ENCODE results near the gene PGS1. TPM values are rescaled to one million over a fixed set of nuclear protein-coding genes. Genes with fewer than 3 reads are reported as not detected.

The PGS1 gene
- total and polyA plus RNA-seq, 10 of the 15 experiments (the other 5 are each of a cell fraction or from before 2014, with no cell fraction given): 1.3 to 37.6 (median 27.4) TPM

DNA sequence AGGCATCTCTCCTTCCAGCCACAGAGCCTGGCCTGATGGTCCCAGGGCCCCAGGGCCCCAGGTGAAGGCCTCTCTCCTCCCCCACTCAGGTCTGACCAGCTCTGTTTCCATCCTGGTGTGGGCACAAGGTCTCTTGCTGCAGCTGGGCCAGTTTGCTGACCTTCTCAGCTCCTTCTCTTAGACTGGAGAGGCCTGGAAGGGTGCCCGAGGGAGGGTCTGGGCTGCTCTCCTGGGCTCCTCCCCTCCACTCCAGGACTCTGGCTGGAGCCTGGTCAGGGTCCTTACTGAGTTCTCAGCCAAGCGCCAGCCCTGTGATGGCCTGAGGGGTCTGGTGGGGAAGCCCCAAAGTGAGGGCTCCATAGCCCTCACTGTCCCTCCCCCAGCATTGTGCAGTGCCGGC, 31.0 kb upstream of the PGS1 start:
- ChIA-PET POLR2A (interaction anchor here (0.5 to 2.8 kb wide), 6 partner anchors 8 to 60 kb away, joined by 3 to 13 read pairs (median 8); no protein-coding TSS in a partner anchor), CTCF (no interaction called here), RAD21 (ENCODE audit: unreplicated experiment) (interaction anchor here (0.6 to 1.5 kb wide), 3 partner anchors 9 to 74 kb away, joined by 3 to 5 read pairs (median 4); no protein-coding TSS in a partner anchor), SMC1A (ENCODE audit: uncharacterized antibody, unreplicated experiment) (interaction anchor here (0.9 to 1.2 kb wide), 2 partner anchors 31 to 41 kb away, joined by 4 to 6 read pairs; no protein-coding TSS in a partner anchor)
- Histone ChIP-seq H3K4me1 (ENCODE audit: control insufficient read depth, insufficient read depth, low read length) (peaks cover 33% of the 10 kb centered on the region), H3K9me3 (replicated peaks; ENCODE audit: control insufficient read depth, insufficient read depth, low read length) (no peaks in the 10 kb centered on the region), H4K20me1 (ENCODE audit: control insufficient read depth, insufficient read depth) (no peaks in the 10 kb centered on the region), H3K79me2 (ENCODE audit: control insufficient read depth, insufficient read depth, low read length) (no peaks in the 10 kb centered on the region), H2AFZ (ENCODE audit: control insufficient read depth, low read depth, low read length) (no peak overlapping the region), H3K27me3 (replicated peaks in 1 of 2; ENCODE audit: control insufficient read depth in 2 of 2, insufficient read depth in 2 of 2, low read length in 1 of 2) (no peaks in the 10 kb centered on the region; a peak in 1 of 4 replicates), H3K4me2 (ENCODE audit: control insufficient read depth, insufficient read depth) (no peak overlapping the region), H3K27ac (ENCODE audit: control insufficient read depth, insufficient read depth) (no peak overlapping the region), H3K9ac (ENCODE audit: control insufficient read depth, insufficient read depth, low read length) (no peak overlapping the region), H3K4me3 (no peak overlapping the region), H3K36me3 (ENCODE audit: control insufficient read depth in 2 of 2, insufficient read depth in 2 of 2, low read length in 1 of 2) (no peaks in the 10 kb centered on the region)
- no TSS peak for BruUV-seq (replicated peaks)
- DNase-seq (ENCODE audit: low read depth, low spot score) (no peak), ATAC-seq (no peak), FAIRE-seq (no peak)
- 58% methylated on average over 3 of the region's 3 CpGs for WGBS (ENCODE audit: insufficient coverage, insufficient replicate concordance, low lambda C conversion rate, missing lambda C conversion rate)
- TF ChIP-seq RCOR1 (conservative IDR thresholded peaks at IDR 0.05; ENCODE audit: low read depth, low read length) (no peak), NRF1 (conservative IDR thresholded peaks at IDR 0.05; ENCODE audit: low read depth, low read length) (no peak), POLR2A (IDR thresholded peaks at IDR 0.05; ENCODE audit: low read depth, low read length) (no peak)
- intact Hi-C loops (cut with micrococcal nuclease; ENCODE audit: unreplicated experiment) (no loop called here), in situ Hi-C loops (cut with MboI) (no loop called here)

DNA sequence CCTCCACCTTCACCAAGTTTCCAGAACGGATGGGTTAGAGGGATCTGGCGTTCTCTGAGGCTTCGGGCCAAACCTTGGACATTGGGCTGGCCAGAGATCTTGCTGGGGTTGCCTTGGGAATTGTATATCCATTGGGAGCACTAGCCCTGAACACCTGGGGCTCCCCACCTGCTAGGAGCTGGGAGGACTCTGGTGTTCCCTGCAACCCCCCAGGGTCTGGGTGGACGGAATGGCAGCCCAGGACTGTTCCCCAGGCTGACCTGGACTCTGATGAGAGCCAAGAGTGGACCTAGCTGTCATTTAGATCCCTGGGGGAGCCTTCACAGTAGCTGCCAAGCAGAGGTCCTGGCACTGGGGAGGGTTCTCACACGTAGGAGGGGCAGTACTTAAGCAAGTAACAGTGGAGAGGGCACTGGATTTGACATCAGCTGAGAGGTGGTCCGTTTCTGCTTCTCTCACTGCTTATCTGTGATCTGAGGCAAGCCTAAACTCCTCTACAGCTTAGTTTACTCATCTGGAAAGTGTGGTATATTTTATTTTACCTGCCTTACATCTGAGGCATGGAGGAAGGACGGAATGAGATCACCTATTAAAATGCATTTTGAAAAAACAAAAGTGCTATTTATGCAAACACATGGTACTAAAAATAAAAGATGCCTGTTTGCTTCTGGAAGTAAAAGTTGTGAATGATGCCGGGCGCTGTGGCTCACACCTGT, 30.2 kb upstream of the PGS1 start:
- intact Hi-C loops (cut with micrococcal nuclease; ENCODE audit: unreplicated experiment): no loop called here
- peak; percentile 41 for ATAC-seq

More for the DNA sequence above, 30.2 kb upstream of the PGS1 start:
- peaks cover 27% of the 10 kb centered on the region for H3K4me1 ChIP-seq (ENCODE audit: control insufficient read depth, insufficient read depth, low read length)
- no peak overlapping the region for H3K9ac ChIP-seq (ENCODE audit: control insufficient read depth, insufficient read depth, low read length)
- no peak overlapping the region for H3K4me3 ChIP-seq
- H3K9me3 ChIP-seq (replicated peaks; ENCODE audit: control insufficient read depth, insufficient read depth, low read length): no peaks in the 10 kb centered on the region
- SMC1A ChIA-PET (ENCODE audit: uncharacterized antibody, unreplicated experiment): interaction anchor here (0.9 to 1.3 kb wide), 5 partner anchors 9 to 40 kb away, joined by 4 to 7 read pairs (median 4); no protein-coding TSS in a partner anchor
- H2AFZ ChIP-seq (ENCODE audit: control insufficient read depth, low read depth, low read length): no peak overlapping the region
- BruUV-seq (replicated peaks): no TSS peak
- no peaks in the 10 kb centered on the region for H4K20me1 ChIP-seq (ENCODE audit: control insufficient read depth, insufficient read depth)
- POLR2A ChIA-PET: interaction anchor here (0.6 to 2.8 kb wide), 6 partner anchors 9 to 72 kb away, joined by 3 to 13 read pairs (median 4); no protein-coding TSS in a partner anchor
- in situ Hi-C loops (cut with MboI): no loop called here
- FAIRE-seq (peak; percentile 74), DNase-seq (ENCODE audit: low read depth, low spot score) (no peak)
- TF ChIP-seq MEF2A (IDR thresholded peaks at IDR 0.05; ENCODE audit: insufficient read depth, low read depth, low read length) (0 out of 2 replicates have a peak, but pooled peaks have one; percentile 21), ATF7 (IDR thresholded peaks at IDR 0.05; ENCODE audit: low read depth) (peak; percentile 41; the same call in 1 of the 2 replicates), NR2F1 (conservative IDR thresholded peaks at IDR 0.05) (peak; percentile 59; the same call in 1 of the 2 replicates), MEF2B (IDR thresholded peaks at IDR 0.05; ENCODE audit: partially characterized antibody, poor library complexity, severe bottlenecking) (peak; percentile 12), DPF2 (IDR thresholded peaks at IDR 0.05) (no peak), PAX8 (IDR thresholded peaks at IDR 0.05) (no peak), TCF12 (IDR thresholded peaks at IDR 0.05; ENCODE audit: low read depth, low read length) (no peak), JUNB (IDR thresholded peaks at IDR 0.05) (0 out of 2 replicates have a peak, but pooled peaks have one; percentile 10), RUNX3 (IDR thresholded peaks at IDR 0.05; ENCODE audit: low read length) (0 out of 2 replicates have a peak, but pooled peaks have one; percentile 27), ZNF207 (IDR thresholded peaks at IDR 0.05; ENCODE audit: borderline replicate concordance) (no peak), BMI1 (IDR thresholded peaks at IDR 0.05; ENCODE audit: borderline replicate concordance) (no peak), IKZF2 (IDR thresholded peaks at IDR 0.05) (peak in 1 of 2 experiments; percentile 41; a peak in 1 of 4 replicates)
- no peaks in the 10 kb centered on the region for H3K36me3 ChIP-seq (ENCODE audit: control insufficient read depth in 2 of 2, insufficient read depth in 2 of 2, low read length in 1 of 2)
- no peaks in the 10 kb centered on the region; a peak in 1 of 4 replicates for H3K27me3 ChIP-seq (replicated peaks in 1 of 2; ENCODE audit: control insufficient read depth in 2 of 2, insufficient read depth in 2 of 2, low read length in 1 of 2)
- H3K27ac ChIP-seq (ENCODE audit: control insufficient read depth, insufficient read depth): no peak overlapping the region
- H3K4me2 ChIP-seq (ENCODE audit: control insufficient read depth, insufficient read depth): no peak overlapping the region
- WGBS (ENCODE audit: insufficient coverage, insufficient replicate concordance, low lambda C conversion rate, missing lambda C conversion rate): 41% methylated on average over 9 of the region's 9 CpGs
- RAD21 ChIA-PET (ENCODE audit: unreplicated experiment): interaction anchor here (0.7 to 1.5 kb wide), 4 partner anchors 11 to 73 kb away, joined by 4 to 5 read pairs (median 4); no protein-coding TSS in a partner anchor
- CTCF ChIA-PET: interaction anchor here (0.8 to 2.1 kb wide), 4 partner anchors 12 to 97 kb away, joined by 3 to 7 read pairs (median 4); no protein-coding TSS in a partner anchor
- H3K79me2 ChIP-seq (ENCODE audit: control insufficient read depth, insufficient read depth, low read length): no peaks in the 10 kb centered on the region
